ENCODE results near the gene TMSB15A. TPM values are rescaled to one million over a fixed set of nuclear protein-coding genes. Genes with fewer than 3 reads are reported as not detected.

TMSB15A gene
- total RNA-seq (2021; ENCODE audit: unreplicated experiment) (17.0 TPM), Bru-seq, nascent RNA (percentile 35 among the genes with signal in this experiment), BruChase-seq, experiment 1, labeled RNA remaining after a 6-hour chase (percentile 49 among the genes with signal in this experiment), BruChase-seq, experiment 2, labeled RNA remaining after a 2-hour chase (percentile 41 among the genes with signal in this experiment)
- 6.1 and 10.8 TPM in 2 replicates for polyA plus RNA-seq (2012)
- long read RNA-seq, transcript TMSB15A-201 (3 exons, 685 nt): major isoform, 10 of 11 reads
- long read RNA-seq, partial matches to known transcripts: 1 of 11 reads
- long read RNA-seq, other reads (novel, unspliced or antisense): 0 of 11 reads

DNA sequence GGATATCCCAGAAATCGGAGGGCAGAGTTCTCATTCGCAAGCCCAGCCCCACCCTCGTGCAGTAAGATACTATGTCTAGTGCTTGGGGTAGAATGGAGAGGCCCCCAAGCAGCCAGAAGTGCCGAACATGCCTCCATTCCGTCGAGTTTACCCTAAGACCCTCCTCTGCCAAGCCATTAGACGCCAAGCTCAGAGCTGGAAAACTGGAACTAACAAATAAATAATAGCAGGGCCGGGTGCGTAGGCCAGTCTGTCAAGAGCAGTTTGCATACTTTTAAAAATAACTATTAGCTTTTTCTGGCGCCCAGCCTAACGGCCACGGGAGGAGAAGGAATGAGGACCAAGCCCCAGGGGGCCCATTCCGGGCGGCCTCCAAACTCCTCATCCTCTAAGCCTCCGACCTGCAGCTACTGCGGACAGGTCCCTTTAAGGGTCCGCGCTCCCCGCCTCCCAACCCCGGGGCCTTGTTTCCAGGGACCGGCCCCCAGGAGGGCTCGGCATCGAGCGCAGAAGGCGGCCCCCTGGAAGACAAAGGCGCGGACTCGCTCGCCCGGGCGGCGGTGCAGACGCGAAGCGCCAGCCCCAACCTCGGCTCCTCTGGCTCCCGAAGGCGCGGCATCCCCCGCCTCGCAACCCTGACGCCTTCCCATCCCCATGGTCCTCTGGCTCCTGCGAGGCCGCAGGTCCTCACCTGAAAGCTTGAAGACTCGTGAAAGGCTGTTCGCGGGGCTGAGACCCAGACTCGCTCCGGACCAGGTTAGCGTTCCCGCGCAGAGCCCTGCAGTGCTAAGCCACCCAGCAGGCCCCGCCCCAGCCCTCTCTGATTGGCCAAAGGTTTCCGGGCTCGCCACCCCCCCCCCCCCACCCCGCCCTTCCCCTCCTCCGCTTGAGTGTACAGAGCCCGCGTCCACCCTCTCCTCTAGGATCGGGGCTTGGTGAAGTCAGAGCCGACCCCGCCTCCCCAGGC is at the start of gene TMSB15A:
Gene TMSB15A (minus strand): TSS at position 765 of the 967 bp plus-strand sequence.
- DNase-seq (ENCODE audit: low read depth, low spot score): no peak
- Histone ChIP-seq H3K9me2 (ENCODE audit: insufficient read depth) (no peaks in the 10 kb centered on the region), H3K36me3 (ENCODE audit: control insufficient read depth in 1 of 2, insufficient read depth in 2 of 2, low read length in 2 of 2) (no peaks in the 10 kb centered on the region), H3K27ac (ENCODE audit: low read depth, low read length) (no peak within 1 kb of the TSS), H2AFZ (ENCODE audit: low read depth, low read length, poor library complexity, severe bottlenecking) (peak within 1 kb of the TSS; percentile 93), H4K20me1 (ENCODE audit: insufficient read depth) (no peaks in the 10 kb centered on the region), H3K9me3 (ENCODE audit: control insufficient read depth in 1 of 2, insufficient read depth in 1 of 2, low read depth in 1 of 2, low read length in 2 of 2) (no peaks in the 10 kb centered on the region), H3K4me1 (ENCODE audit: control insufficient read depth in 1 of 2, insufficient read depth in 2 of 2, low read length in 2 of 2) (peaks cover 0 to 12% of the 10 kb centered on the region in 2 experiments; a peak in 1 of 4 replicates), H3K79me2 (ENCODE audit: insufficient read depth, low read length) (no peaks in the 10 kb centered on the region), H3K4me3 (replicated peaks in 1 of 2; ENCODE audit: low read depth in 1 of 2, low read length in 2 of 2) (peak within 1 kb of the TSS; percentile 45 to 52), H3K9ac (ENCODE audit: low read length) (no peak within 1 kb of the TSS), H3K27me3 (ENCODE audit: insufficient read depth, low read length) (no peaks in the 10 kb centered on the region), H3K4me2 (ENCODE audit: low read length) (peak within 1 kb of the TSS; percentile 79)
- intact Hi-C loops (cut with micrococcal nuclease): loop anchor here (5.0 kb wide), 1 partner anchor 919 kb away; no protein-coding TSS in a partner anchor
- ChIA-PET RAD21 (ENCODE audit: low non-redundant PET in 1 of 2, low total read pairs in 2 of 2, uncharacterized antibody in 2 of 2, unreplicated experiment in 2 of 2) (no interaction called here), CTCF (interaction anchor here (0.7 to 0.8 kb wide), 2 partner anchors 384 to 435 kb away, joined by 3 read pairs; no protein-coding TSS in a partner anchor), POLR2A (no interaction called here)
- no TSS peak for BruUV-seq (replicated peaks)
- TF ChIP-seq, protein P1, sequence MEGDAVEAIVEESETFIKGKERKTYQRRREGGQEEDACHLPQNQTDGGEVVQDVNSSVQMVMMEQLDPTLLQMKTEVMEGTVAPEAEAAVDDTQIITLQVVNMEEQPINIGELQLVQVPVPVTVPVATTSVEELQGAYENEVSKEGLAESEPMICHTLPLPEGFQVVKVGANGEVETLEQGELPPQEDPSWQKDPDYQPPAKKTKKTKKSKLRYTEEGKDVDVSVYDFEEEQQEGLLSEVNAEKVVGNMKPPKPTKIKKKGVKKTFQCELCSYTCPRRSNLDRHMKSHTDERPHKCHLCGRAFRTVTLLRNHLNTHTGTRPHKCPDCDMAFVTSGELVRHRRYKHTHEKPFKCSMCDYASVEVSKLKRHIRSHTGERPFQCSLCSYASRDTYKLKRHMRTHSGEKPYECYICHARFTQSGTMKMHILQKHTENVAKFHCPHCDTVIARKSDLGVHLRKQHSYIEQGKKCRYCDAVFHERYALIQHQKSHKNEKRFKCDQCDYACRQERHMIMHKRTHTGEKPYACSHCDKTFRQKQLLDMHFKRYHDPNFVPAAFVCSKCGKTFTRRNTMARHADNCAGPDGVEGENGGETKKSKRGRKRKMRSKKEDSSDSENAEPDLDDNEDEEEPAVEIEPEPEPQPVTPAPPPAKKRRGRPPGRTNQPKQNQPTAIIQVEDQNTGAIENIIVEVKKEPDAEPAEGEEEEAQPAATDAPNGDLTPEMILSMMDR (IDR thresholded peaks at IDR 0.05 in 2 of 3, conservative IDR thresholded peaks at IDR 0.05 in 1 of 3; ENCODE audit: borderline replicate concordance in 1 of 3, insufficient read depth in 1 of 3, low read depth in 2 of 3, low read length in 2 of 3): no peak
- TF ChIP-seq POLR2AphosphoS5 (IDR thresholded peaks at IDR 0.05; ENCODE audit: low read depth, low read length): peak; percentile 29; the same call in 1 of the 2 replicates
- TF ChIP-seq, protein P2, sequence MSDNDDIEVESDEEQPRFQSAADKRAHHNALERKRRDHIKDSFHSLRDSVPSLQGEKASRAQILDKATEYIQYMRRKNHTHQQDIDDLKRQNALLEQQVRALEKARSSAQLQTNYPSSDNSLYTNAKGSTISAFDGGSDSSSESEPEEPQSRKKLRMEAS (IDR thresholded peaks at IDR 0.05): 0 out of 2 replicates have a peak, but pooled peaks have one; percentile 34
- ATAC-seq: peak; percentile 95

Measured in HCT116 (cell line).